Right ventricle myocardium superior (tissue), 1 donor: ENCODE data around the gene PNPLA7. TPM values are rescaled to one million over a fixed set of nuclear protein-coding genes. Genes with fewer than 3 reads are reported as not detected.
"Not testable (repeated sequence)": the region's sequence is repeated elsewhere in the genome, so short reads cannot be mapped to it uniquely, and the experiment has no call there.

ENCODE experiments used
- ATAC-seq: fragments of 200-7000 bp; cut with Tn5 transposase; one replicate; pipeline ENCODE4 v1.9.1; 2020; ENCODE audit warnings: mild to moderate bottlenecking; ENCODE audit not compliant: poor library complexity
- DNase-seq: peaks from one replicate; pipeline ENCODE4 v3.0.0-alpha.2; 2020
- intact Hi-C: fragments of 100-400 bp; cut with DNase I; formaldehyde crosslinking; loops from one replicate; pipeline ENCODE4 v1.11.2; 2022
- total RNA-seq: library from RNA; stranded (reverse); fragmentation: NEBNext Ultra II Directional; extraction: Animal tissue kit (Norgen Biotek cat#: 25700); gene quantifications from one replicate; pipeline ENCODE4 v1.2.1, GENCODE V29; 2021
- donor health status: DM: no; HTN: yes; CAD: no; lungs with severe emphysema.

PNPLA7 gene
- total RNA-seq, 1 donor from 2014 or later: 12.2 TPM

GRCh38 chr9:137475666-137476065 is 74.5 kb downstream of the PNPLA7 start:
- ATAC-seq (no peak), DNase-seq (no peak)
- intact Hi-C loops: no loop called here

DNA sequence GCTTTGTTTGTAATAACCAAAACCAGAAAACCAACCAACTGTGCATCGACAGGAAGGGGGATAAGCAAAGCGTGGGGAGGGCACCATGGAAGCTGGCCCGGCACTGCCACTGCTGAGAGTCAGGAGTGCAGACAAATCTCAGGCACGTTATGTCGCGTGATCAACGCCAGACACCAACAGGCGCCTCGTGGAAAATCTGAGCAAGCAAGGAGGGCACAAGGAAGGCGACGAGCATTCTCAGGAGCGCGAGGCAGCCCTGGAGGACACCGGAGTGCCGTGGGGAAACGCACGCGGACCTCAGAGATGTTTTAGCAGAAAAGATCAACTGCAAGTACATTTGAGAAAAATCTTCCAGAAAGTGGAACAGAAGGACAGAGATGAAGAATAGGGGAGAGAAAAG is 75.9 kb downstream of the PNPLA7 start:
- DNase-seq (peak; percentile 16), ATAC-seq (no peak)
- intact Hi-C loops: no loop called here

- DNase-seq (no peak), ATAC-seq (no peak)
- intact Hi-C loops: no loop called here
These were observed 79.4 kb downstream of the PNPLA7 start for GRCh38 chr9:137470785-137471184.

GRCh38 chr9:137467896-137468295 is 82.3 kb downstream of the PNPLA7 start:
- intact Hi-C loops: no loop called here
- peak; percentile 6 for DNase-seq
- no peak for ATAC-seq

DNA sequence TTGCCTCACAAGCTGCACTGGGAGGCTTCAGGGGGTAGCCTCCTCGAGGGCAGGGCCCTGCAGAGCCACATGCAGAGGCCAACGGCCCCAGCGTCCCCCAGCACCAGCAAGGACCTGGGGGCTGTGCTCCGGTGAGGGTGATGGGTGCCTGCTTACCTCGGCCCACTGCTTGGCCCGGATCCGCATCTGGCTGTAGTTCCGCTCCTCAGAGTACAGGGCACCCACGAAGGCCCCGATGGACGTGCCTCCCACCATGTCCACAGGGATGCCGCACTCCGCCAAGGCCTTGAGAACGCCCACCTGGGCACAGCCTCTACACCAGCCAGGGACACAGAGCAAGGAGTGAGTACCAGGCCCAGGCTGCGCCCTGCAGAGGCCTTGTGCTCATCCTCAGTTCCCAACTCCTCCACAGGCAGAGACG is 83.0 kb downstream of the PNPLA7 start:
- intact Hi-C loops: no loop called here
- no peak for ATAC-seq
- DNase-seq: peak; percentile 22

- intact Hi-C loops, ATAC-seq: not testable (repeated sequence)
- peak; percentile 10 for DNase-seq
These were observed 83.7 kb downstream of the PNPLA7 start for GRCh38 chr9:137466389-137467085.

- DNase-seq (peak; percentile 29), ATAC-seq (no peak)
- intact Hi-C loops: no loop called here
These were observed 84.3 kb downstream of the PNPLA7 start for GRCh38 chr9:137465720-137466388.

- intact Hi-C loops: no loop called here
- DNase-seq (peak; percentile 27), ATAC-seq (no peak)
These were observed 85.0 kb downstream of the PNPLA7 start for GRCh38 chr9:137465000-137465719.

DNA sequence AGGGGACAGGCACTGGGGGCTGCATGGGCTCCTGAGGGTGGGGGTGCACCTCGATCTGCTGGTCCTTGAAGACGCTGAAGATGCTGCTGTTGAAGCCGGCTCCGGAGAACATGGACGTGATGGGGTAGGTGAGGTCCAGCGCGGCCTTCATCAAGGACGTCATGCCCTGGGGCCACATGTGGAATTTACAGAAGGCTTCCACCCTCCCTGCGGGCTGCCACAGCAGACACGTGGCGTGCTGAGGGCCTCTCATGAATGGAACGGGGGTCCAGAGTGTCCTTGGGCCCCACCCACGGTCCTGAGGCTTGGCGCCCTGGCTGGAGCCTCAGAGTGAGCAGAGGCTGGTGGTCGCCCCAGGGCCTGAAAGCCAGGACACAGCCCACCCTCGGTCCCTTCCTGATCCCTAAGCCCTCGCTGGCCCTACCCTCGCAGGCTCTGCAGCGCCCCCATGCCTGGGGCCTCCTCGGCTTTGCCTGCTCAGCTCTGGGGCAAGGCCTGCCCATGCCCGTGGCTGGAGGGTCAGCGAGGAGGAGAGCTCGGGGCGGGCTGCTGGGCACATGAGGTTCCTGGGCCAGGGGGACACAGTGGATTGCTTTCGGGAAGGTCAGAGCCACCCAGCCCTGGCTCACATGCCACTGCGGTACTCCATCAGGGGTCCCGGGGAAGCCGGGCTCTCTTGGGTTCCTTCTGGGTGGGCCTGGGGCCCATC is 85.8 kb downstream of the PNPLA7 start:
- ATAC-seq (no peak), DNase-seq (peak; percentile 42)
- intact Hi-C loops: no loop called here

DNA sequence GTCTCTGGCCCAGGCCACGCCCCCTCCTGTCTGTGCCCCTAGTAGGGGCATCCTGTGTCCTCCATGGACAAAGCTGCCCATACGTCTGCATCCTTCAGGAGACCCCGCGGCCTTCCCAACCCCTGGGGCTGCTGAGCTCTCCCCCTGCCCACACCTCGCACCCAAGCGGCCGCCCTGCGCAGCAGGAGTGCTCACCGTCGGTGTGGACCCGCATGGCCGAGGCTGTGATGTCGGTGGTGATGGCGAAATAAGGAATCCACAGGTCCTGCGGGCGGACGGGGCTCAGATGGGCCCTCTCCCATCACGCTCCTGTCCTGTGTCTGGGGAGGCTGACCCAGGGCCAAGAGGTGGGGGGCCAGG is 86.3 kb downstream of the PNPLA7 start:
- ATAC-seq (no peak), DNase-seq (no peak)
- intact Hi-C loops: no loop called here

GRCh38 chr9:137462986-137463930 is 86.9 kb downstream of the PNPLA7 start:
- DNase-seq (peak; percentile 36), ATAC-seq (no peak)
- intact Hi-C loops: no loop called here

- intact Hi-C loops: no loop called here
- DNase-seq (peak; percentile 26), ATAC-seq (no peak)
These were observed 87.7 kb downstream of the PNPLA7 start for GRCh38 chr9:137462396-137462985.

DNA sequence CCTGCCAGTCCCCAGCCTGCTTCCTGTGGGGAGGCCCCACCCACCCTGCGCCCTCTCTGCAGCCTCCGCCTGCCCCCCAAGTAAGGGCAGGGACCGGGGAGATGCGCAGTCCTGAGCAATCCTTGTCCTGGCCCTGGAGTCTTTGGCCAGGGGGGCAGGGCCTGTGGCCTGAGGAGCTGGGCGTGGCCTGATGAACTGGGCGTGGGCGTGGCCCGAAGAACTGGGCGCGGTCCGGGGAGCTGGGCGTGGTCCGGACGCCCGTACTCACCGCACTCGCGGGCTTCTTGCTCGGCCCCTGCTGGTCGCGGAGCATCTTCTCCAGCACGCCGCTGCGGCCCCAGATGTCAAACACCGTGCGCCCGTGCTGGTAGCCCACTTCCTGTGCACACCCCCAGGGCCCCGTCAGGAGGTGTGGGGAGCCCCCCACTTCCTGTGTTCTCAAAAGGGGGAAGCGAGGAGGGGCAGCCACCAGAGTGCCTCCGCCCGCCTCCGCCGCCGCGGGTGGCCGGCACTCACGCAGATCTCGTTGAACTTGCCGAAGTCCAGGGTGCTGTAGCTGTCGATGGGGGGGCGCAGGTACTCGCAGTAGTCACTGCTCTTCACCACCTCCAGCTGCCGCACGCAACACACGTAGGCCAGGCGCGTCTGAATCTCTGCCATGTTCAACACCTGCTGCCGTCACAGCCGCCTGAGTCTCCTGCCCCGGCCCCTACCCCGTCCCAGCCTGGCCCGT is 88.4 kb downstream of the PNPLA7 start:
- intact Hi-C loops: no loop called here
- DNase-seq (peak; percentile 70), ATAC-seq (no peak)

DNA sequence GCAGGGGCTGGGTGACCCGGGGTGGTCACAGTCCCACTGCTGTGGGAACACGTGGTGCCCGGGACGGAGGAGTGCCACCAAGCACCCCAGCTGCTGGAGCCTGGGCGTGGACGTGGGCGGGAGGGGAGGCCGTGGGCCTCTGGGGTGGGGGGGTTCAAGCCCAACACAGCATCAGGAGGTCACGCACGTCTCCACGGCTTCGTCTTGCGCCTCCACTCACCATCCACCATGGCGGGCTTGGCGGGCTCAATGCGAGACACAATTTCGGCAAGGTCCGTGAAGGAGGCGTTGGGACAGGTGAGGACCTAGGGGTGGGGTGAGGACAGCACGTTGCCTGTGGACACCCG is 88.9 kb downstream of the PNPLA7 start:
- DNase-seq: no peak
- ATAC-seq: no peak
- intact Hi-C loops: no loop called here

- intact Hi-C loops: no loop called here
- DNase-seq (peak; percentile 38), ATAC-seq (no peak)
These were observed 89.6 kb downstream of the PNPLA7 start for GRCh38 chr9:137460363-137461315.

DNA sequence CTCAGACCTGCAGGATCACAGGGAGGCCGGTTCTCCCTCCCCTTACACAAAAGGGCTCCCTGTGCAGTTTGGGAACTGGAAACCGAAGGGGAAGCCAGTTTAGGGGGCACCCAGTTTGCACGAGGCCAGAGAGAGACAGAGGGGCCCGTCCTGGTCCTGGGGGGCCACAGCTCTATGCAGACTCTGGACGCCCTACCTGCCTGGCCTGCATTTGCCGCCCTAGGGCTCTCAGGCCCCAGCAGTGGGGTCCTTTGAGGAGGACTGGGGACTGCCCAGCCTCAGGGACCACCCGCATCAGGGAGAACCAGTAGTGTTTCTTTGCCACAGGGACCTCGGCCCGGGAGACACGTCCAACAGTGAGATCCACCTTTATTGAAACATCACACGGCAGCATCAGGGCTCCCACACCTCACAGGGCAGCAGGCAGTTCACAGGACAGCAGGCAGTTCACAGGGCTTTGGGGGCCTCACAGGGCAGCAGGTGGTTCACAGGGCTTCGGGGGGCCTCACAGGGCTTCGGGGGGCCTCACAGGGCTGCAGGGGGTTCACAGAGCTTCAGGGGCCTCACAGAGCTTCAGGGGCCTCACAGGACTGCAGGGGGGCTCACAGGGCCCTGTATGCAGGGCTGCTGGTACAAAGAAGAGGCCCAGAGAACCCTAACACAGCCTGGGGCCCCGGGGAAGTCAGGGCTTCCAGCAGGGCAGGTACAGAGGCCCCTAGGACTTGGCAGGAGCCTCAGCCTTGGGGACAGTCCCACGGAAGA is 90.4 kb downstream of the PNPLA7 start:
- DNase-seq (peak; percentile 37), ATAC-seq (no peak)
- intact Hi-C loops: no loop called here
